ENCODE measurements around the gene MAST4.
"Not testable (repeated sequence)": the region's sequence is repeated elsewhere in the genome, so short reads cannot be mapped to it uniquely, and the experiment has no call there.

Gene MAST4

GRCh38 chr5:66818304-66818934 is 222.2 kb downstream of the MAST4 start:
- DNase-seq = no peak

- no peak for DNase-seq
Measured at GRCh38 chr5:66818935-66819328, 222.7 kb downstream of the MAST4 start.

GRCh38 chr5:66820630-66821207 is 224.5 kb downstream of the MAST4 start:
- no peak for DNase-seq

- no peak for DNase-seq
Measured at GRCh38 chr5:66821688-66822429, 225.7 kb downstream of the MAST4 start.

- DNase-seq = not testable (repeated sequence)
Measured at GRCh38 chr5:66822906-66823305, 226.7 kb downstream of the MAST4 start.

- DNase-seq = no peak
Measured at GRCh38 chr5:66824476-66824875, 228.3 kb downstream of the MAST4 start.

GRCh38 chr5:66826263-66826662 is 230.1 kb downstream of the MAST4 start:
- DNase-seq = no peak

GRCh38 chr5:66826696-66827095 is 230.5 kb downstream of the MAST4 start:
- no peak for DNase-seq

- no peak for DNase-seq
Measured at GRCh38 chr5:66828046-66828547, 231.9 kb downstream of the MAST4 start.

GRCh38 chr5:66828548-66829357 is 232.6 kb downstream of the MAST4 start:
- DNase-seq = peak; percentile 82

GRCh38 chr5:66829358-66829674 is 233.1 kb downstream of the MAST4 start:
- no peak for DNase-seq

- DNase-seq = no peak
Measured at GRCh38 chr5:66829826-66830225, 233.6 kb downstream of the MAST4 start.

GRCh38 chr5:66830636-66831035 is 234.4 kb downstream of the MAST4 start:
- no peak for DNase-seq

- no peak for DNase-seq
Measured at GRCh38 chr5:66839636-66840185, 243.5 kb downstream of the MAST4 start.

GRCh38 chr5:66840511-66841013 is 244.4 kb downstream of the MAST4 start:
- DNase-seq = no peak

GRCh38 chr5:66841264-66841663 is 245.1 kb downstream of the MAST4 start:
- no peak for DNase-seq

- DNase-seq = no peak
Measured at GRCh38 chr5:66842540-66842939, 246.3 kb downstream of the MAST4 start.

- DNase-seq = no peak
Measured at GRCh38 chr5:66843065-66843464, 246.9 kb downstream of the MAST4 start.

- DNase-seq = no peak
Measured at GRCh38 chr5:66848749-66849641, 252.8 kb downstream of the MAST4 start.

GRCh38 chr5:66849803-66850202 is 253.6 kb downstream of the MAST4 start:
- DNase-seq = no peak

- DNase-seq = no peak
Measured at GRCh38 chr5:66850354-66851075, 254.3 kb downstream of the MAST4 start.
